T-cell (primary cell): ENCODE data around the gene CASS4. TPM values are rescaled to one million over a fixed set of nuclear protein-coding genes. Genes with fewer than 3 reads are reported as not detected.
A peak's percentile ranks its signal among the peaks of the same experiment; 100 is the strongest.

Source experiments
- ATAC-seq, 4 experiments: fragments of 200-7000 bp in 3 of 4; fragments of 150-1000 bp in 1 of 4; cut with Tn5 transposase; replicated peaks in 1 of 4; 1 replicate in 3 of 4; 2 replicates in 1 of 4; pipeline ENCODE4 v1.10.0; 2021; ENCODE audit warnings: moderate library complexity in 3 of 4, mild to moderate bottlenecking in 2 of 4, moderate number of reproducible peaks in 1 of 4
- CTCF ChIA-PET, 2 donors: fragments of 300-600 bp; sonication (Branson Sonifier 250); formaldehyde crosslinking; loops; one replicate each; lab custom pipeline; 2022; ENCODE audit warnings: antibody characterized with exemption in 2 of 2; lab: Charles Lee
- POLR2A ChIA-PET, 2 donors: fragments of 300-600 bp; sonication (Branson Sonifier 250); formaldehyde crosslinking; loops; one replicate each; lab custom pipeline; 2022; ENCODE audit warnings: antibody characterized with exemption in 2 of 2; lab: Charles Lee
- DNase-seq, 35 experiments: peaks; one replicate each; pipeline versions ENCODE4 v3.0.0 to v3.0.0-alpha.2; 2013 to 2023
- H3K27ac ChIP-seq: one replicate; pipeline ENCODE4 v1.5.1; 2013; ENCODE audit warnings: low read length
- H3K27me3 ChIP-seq, 2 experiments: replicated peaks in 1 of 2; 1 replicate in 1 of 2; 2 replicates in 1 of 2; pipeline versions ENCODE4 v1.6.1 to v1.7.0; 2013; ENCODE audit warnings: low read length in 1 of 2, mixed read lengths in 1 of 2; ENCODE audit not compliant: control insufficient read depth in 2 of 2, insufficient read depth in 2 of 2; ENCODE audit errors: extremely low read depth in 1 of 2
- H3K36me3 ChIP-seq, 2 donors: 1 replicate in 1 of 2; 2 replicates in 1 of 2; pipeline versions ENCODE4 v1.6.1 to v1.7.0; 2013; ENCODE audit warnings: low read length in 1 of 2; ENCODE audit not compliant: control insufficient read depth in 2 of 2, insufficient read depth in 1 of 2; ENCODE audit errors: extremely low read depth in 1 of 2
- H3K4me1 ChIP-seq, 2 experiments: 1 replicate in 1 of 2; 2 replicates in 1 of 2; pipeline versions ENCODE4 v1.6.1 to v1.7.0; 2013; ENCODE audit warnings: low read length in 2 of 2, mixed read lengths in 1 of 2; ENCODE audit not compliant: insufficient read depth in 2 of 2, control insufficient read depth in 1 of 2; ENCODE audit errors: extremely low read depth in 1 of 2
- H3K4me3 ChIP-seq, 2 donors: 1 replicate in 1 of 2; 2 replicates in 1 of 2; pipeline versions ENCODE4 v1.5.1 to v1.7.0; 2013; ENCODE audit warnings: mild to moderate bottlenecking in 2 of 2, low read length in 1 of 2, moderate library complexity in 1 of 2; ENCODE audit not compliant: control insufficient read depth in 1 of 2; ENCODE audit errors: extremely low read depth in 1 of 2
- H3K9me3 ChIP-seq: 2 replicates; pipeline ENCODE4 v1.7.0; 2013
- H3K27ac Mint-ChIP-seq, 2 donors: one replicate each; pipeline ENCODE4 v1.8.0; 2020 to 2021; ENCODE audit warnings: mild to moderate bottlenecking in 2 of 2, mixed read lengths in 2 of 2
- H3K27me3 Mint-ChIP-seq, 2 donors: one replicate each; pipeline ENCODE4 v1.8.0; 2021 to 2022; ENCODE audit warnings: mixed read lengths in 2 of 2
- H3K36me3 Mint-ChIP-seq: one replicate; pipeline ENCODE4 v1.8.0; 2021; ENCODE audit warnings: mixed read lengths
- H3K4me1 Mint-ChIP-seq, 3 donors: one replicate each; pipeline ENCODE4 v1.8.0; 2020 to 2022; ENCODE audit warnings: mixed read lengths in 3 of 3, mild to moderate bottlenecking in 1 of 3
- H3K4me3 Mint-ChIP-seq, 3 donors: one replicate each; pipeline ENCODE4 v1.8.0; 2020 to 2022; ENCODE audit warnings: mild to moderate bottlenecking in 3 of 3, mixed read lengths in 3 of 3, moderate library complexity in 3 of 3
- H3K9me3 Mint-ChIP-seq, 3 donors: one replicate each; pipeline ENCODE4 v1.8.0; 2020 to 2022; ENCODE audit warnings: mixed read lengths in 3 of 3
- WGBS: methylation state at CpG from one replicate; pipeline ENCODE4 v1.1.5; 2013; ENCODE audit warnings: missing lambda C conversion rate; ENCODE audit not compliant: insufficient coverage; 5-methylcytosine and 5-hydroxymethylcytosine counted together
- total RNA-seq, 35 experiments: library from RNA in 6 of 35; stranded (reverse) in 6 of 35; fragments of 120-200 nt in 1 of 35; gene quantifications; one replicate each; pipeline versions ENCODE4 v1.2.1 to v1.2.4 and lab custom pipeline; 2013 to 2026

CASS4 gene, protein sequence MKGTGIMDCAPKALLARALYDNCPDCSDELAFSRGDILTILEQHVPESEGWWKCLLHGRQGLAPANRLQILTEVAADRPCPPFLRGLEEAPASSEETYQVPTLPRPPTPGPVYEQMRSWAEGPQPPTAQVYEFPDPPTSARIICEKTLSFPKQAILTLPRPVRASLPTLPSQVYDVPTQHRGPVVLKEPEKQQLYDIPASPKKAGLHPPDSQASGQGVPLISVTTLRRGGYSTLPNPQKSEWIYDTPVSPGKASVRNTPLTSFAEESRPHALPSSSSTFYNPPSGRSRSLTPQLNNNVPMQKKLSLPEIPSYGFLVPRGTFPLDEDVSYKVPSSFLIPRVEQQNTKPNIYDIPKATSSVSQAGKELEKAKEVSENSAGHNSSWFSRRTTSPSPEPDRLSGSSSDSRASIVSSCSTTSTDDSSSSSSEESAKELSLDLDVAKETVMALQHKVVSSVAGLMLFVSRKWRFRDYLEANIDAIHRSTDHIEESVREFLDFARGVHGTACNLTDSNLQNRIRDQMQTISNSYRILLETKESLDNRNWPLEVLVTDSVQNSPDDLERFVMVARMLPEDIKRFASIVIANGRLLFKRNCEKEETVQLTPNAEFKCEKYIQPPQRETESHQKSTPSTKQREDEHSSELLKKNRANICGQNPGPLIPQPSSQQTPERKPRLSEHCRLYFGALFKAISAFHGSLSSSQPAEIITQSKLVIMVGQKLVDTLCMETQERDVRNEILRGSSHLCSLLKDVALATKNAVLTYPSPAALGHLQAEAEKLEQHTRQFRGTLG
- 10 to 100 TPM in 3 of 5 donors, 1 to 10 TPM in 2; 8.0 to 13.8 (median 11.2) TPM for total RNA-seq
- total RNA-seq (2013), result 14.6 TPM
- total RNA-seq (lab: John Stamatoyannopoulos, UW), result 3.8 to 36.4 (median 15.8) reads per million in 29 experiments

DNA sequence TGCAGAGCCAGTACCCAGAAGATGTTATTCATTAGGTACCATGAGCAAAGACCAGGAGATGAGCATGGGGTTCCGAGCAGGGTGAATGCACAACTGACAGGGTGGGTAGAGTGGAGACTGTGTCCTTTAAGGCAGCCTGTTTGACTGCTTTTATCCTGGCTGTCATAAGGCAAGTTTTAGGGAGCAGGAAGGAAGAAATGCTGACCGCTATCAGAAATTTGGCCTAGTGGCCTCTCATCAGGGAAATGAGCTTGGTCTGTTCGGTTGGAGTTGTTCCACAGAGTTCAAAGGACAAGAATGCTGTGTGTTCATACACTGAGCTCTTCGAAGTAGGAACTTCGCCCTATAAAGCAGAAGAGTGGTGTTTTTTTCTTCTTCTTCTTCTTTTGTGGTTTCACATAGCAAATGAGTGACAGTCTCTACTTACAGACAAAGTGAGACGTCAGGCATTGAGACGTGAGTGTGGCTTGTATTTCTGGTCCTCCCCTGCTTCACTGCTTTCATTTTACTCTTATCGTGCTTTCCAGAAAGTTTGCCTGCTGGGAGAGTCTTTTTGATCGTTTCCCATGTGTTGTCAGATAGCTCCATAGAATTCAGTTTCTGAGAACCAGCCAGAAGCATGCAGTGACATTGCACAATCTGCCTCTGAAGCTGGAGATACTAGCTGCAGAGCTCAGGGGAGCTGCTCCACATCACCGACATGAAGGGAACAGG lies at the start of gene CASS4:
Gene CASS4, plus strand, starts transcription at position 502 of the 714 bp plus-strand sequence. Its CDS starts 199 bp downstream, at position 701.
- H3K4me3 ChIP-seq, result peak within 1 kb of the TSS; percentile 48 to 57
- peaks cover 55 to 64% (median 59%) of the 10 kb centered on the region in 3 donors for H3K4me1 Mint-ChIP-seq
- H3K27me3 ChIP-seq, result no peaks in the 10 kb centered on the region
- peaks cover 25 to 38% of the 10 kb centered on the region in 2 experiments for H3K4me1 ChIP-seq
- 7% methylated on average over 6 of the region's 10 CpGs for WGBS
- DNase-seq (peak in 23 of 35 experiments; percentile 19 to 75 (median 34)), ATAC-seq (peak; percentile 79 to 90 (median 82))
- CTCF ChIA-PET, result interaction anchor here in 1 of 2 donors (0.6 to 2.6 kb wide), 9 partner anchors 11 to 57 kb away, joined by 3 to 11 read pairs (median 7); partner anchors contain the start of genes AURKA, CSTF1 and RTF2
- peak within 1 kb of the TSS; percentile 80 to 90 (median 88) for H3K4me3 Mint-ChIP-seq
- peak within 1 kb of the TSS; percentile 92 to 93 for H3K27ac Mint-ChIP-seq
- H3K36me3 Mint-ChIP-seq, result peaks cover 20% of the 10 kb centered on the region
- no peaks in the 10 kb centered on the region for H3K27me3 Mint-ChIP-seq
- peak within 1 kb of the TSS; percentile 87 for H3K27ac ChIP-seq
- H3K36me3 ChIP-seq, result peaks cover 0 to 19% of the 10 kb centered on the region in 2 donors
- H3K9me3 Mint-ChIP-seq, result no peaks in the 10 kb centered on the region
- POLR2A ChIA-PET, result interaction anchor here (0.5 to 2.3 kb wide), 18 partner anchors 8 to 119 kb away, joined by 3 to 16 read pairs (median 3); partner anchors contain the start of genes FAM210B (in 1 of the 2) and RTF2 (in 1 of the 2)
- H3K9me3 ChIP-seq, result no peaks in the 10 kb centered on the region

DNA sequence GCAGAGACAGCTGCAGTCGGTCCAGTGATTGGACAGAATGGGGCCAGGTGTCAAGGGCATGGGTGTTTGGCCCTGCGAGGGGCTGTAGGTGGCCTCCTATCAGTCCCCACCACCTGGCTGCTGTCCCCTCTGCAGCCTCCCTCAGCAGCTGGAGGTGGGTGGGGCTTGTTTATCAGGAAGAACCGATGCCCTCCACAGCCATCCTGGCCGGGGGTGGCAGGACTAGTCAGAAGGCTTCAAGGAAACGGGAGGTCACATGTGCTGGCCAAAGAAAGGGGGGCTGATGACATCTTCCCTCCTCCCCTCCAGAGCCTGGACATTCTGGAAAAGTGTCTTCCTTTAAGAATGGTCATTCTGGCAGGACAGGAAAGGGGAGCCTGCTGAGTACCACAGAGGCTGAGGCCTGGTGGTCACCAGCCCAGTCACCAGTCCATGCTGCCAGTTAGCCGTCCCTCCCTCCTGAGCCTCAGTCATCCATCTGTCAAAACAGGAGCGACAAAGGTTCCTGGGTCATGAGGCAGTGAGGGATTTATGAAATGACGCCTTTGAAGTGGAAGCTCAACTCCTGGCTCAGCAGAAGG lies 49.1 kb upstream of the CASS4 start:
- Mint-ChIP-seq H3K27me3 (no peaks in the 10 kb centered on the region), H3K4me1 (peaks cover 14 to 27% (median 24%) of the 10 kb centered on the region in 3 donors), H3K9me3 (no peaks in the 10 kb centered on the region), H3K4me3 (no peak overlapping the region), H3K36me3 (peaks cover 26% of the 10 kb centered on the region), H3K27ac (no peak overlapping the region)
- CTCF ChIA-PET, result interaction anchor here in 1 of 2 donors (0.6 kb wide), 1 partner anchor 54 kb away, joined by 4 read pairs; no protein-coding TSS in a partner anchor
- H3K9me3 ChIP-seq, result no peaks in the 10 kb centered on the region
- POLR2A ChIA-PET, result no interaction called here
- no CpG with 5 or more reads among the region's 8 CpGs for WGBS
- H3K27me3 ChIP-seq, result no peaks in the 10 kb centered on the region
- peaks cover 0 to 19% of the 10 kb centered on the region in 2 experiments for H3K4me1 ChIP-seq
- ATAC-seq (no peak), DNase-seq (no peak)
- peaks cover 3 to 15% of the 10 kb centered on the region in 2 donors for H3K36me3 ChIP-seq
- no peak overlapping the region for H3K4me3 ChIP-seq
- no peak overlapping the region for H3K27ac ChIP-seq

DNA sequence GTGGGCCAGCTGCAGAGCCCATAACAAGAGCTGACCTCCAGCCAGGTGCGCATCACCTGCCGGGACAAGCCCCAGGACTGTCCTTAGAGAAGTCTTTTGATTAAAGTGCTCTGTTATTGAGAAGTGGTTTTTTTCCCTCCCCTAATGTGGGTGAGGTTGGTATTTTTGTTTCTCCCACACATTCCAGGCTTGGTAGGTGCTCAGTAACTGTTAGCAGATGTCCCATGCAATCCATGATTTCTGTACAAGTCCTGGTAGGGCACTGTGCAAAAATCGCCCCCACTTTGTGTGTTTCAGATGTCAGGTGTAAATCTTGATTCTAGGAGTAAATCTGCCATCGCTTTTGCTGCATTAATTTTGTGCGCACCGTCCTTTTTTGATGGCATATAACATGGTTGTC lies 48.6 kb upstream of the CASS4 start:
- no peak overlapping the region for H3K27ac Mint-ChIP-seq
- no peaks in the 10 kb centered on the region for H3K9me3 Mint-ChIP-seq
- no peak overlapping the region for H3K4me3 Mint-ChIP-seq
- 97% methylated on average over 3 of the region's 6 CpGs for WGBS
- DNase-seq, result no peak
- peaks cover 14 to 21% (median 19%) of the 10 kb centered on the region in 3 donors for H3K4me1 Mint-ChIP-seq
- no peaks in the 10 kb centered on the region for H3K27me3 ChIP-seq
- peaks cover 30% of the 10 kb centered on the region for H3K36me3 Mint-ChIP-seq
- H3K27me3 Mint-ChIP-seq, result no peaks in the 10 kb centered on the region
- peaks cover 0 to 19% of the 10 kb centered on the region in 2 experiments for H3K4me1 ChIP-seq
- H3K27ac ChIP-seq, result no peak overlapping the region
- H3K4me3 ChIP-seq, result no peak overlapping the region
- no peaks in the 10 kb centered on the region for H3K9me3 ChIP-seq
- peaks cover 3 to 17% of the 10 kb centered on the region in 2 donors for H3K36me3 ChIP-seq
- no peak for ATAC-seq
- CTCF ChIA-PET, result no interaction called here
- POLR2A ChIA-PET, result no interaction called here

DNA sequence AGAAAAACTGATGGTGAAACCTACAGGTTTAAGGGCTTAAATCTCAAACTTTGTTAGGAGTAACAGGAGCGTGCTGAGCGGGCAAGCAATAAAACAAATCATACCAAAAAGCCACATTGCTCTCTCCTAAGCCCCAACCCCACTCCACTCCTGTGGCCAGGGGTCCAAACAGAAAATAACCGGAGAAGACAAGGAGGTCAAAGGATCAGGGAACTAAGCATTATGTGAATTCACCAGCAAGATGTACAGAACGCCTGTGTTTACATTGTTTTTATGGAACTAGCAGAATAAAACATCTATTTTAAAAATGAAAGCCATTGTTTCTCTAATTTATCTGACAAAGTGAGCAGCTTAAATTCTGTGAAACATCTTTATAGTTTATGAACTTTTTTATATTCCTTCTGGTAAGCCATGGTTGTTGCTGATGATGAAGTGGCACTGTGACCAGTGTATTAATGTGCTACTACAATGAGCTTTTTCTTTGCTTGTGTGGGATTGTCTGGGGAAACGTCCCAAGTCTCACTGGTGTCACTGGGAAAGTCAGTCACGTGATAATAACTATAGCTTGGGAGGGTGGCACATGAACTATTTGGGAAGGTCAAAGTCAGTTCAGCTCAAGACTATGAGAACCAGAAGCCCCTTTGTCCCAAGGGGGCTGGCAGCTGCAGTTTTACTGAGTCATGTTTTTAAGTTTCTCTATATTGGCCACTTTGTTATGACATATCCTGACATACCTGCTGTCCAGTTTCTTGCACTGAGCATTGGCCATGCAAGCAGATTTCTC lies 43.5 kb upstream of the CASS4 start:
- Histone ChIP-seq H3K36me3 (peaks cover 0 to 16% of the 10 kb centered on the region in 2 donors), H3K4me1 (no peaks in the 10 kb centered on the region), H3K4me3 (no peak overlapping the region), H3K9me3 (no peaks in the 10 kb centered on the region), H3K27ac (no peak overlapping the region), H3K27me3 (no peaks in the 10 kb centered on the region)
- no peak for ATAC-seq
- peaks cover 0 to 7% (median 6%) of the 10 kb centered on the region in 3 donors for H3K4me1 Mint-ChIP-seq
- ChIA-PET POLR2A (no interaction called here), CTCF (no interaction called here)
- WGBS, result 93% methylated on average over 2 of the region's 6 CpGs
- no peak overlapping the region for H3K4me3 Mint-ChIP-seq
- no peaks in the 10 kb centered on the region for H3K27me3 Mint-ChIP-seq
- no peaks in the 10 kb centered on the region for H3K9me3 Mint-ChIP-seq
- DNase-seq, result no peak
- H3K36me3 Mint-ChIP-seq, result peaks cover 45% of the 10 kb centered on the region
- H3K27ac Mint-ChIP-seq, result no peak overlapping the region

DNA sequence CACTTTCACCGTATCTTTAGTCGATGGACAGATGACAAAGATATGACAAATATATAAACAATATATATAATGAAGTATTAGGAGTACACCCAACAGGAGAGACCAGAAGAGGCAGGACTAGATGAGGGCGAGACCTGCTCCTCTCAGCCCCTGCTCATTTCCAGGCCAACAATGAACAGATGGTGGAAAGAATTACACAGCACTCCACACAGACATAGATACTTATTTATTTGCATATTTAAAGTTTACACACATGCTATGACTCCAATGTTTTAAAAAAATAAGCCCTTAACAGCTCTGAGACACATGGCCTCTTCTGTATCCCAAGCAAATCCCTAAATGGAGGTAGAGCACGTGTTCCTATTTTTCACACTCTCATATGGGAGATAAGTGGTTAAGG lies 42.9 kb upstream of the CASS4 start:
- Histone ChIP-seq H3K4me3 (no peak overlapping the region), H3K9me3 (no peaks in the 10 kb centered on the region), H3K27ac (no peak overlapping the region), H3K27me3 (no peaks in the 10 kb centered on the region), H3K36me3 (peaks cover 0 to 15% of the 10 kb centered on the region in 2 donors), H3K4me1 (no peaks in the 10 kb centered on the region)
- no CpG with 5 or more reads among the region's 4 CpGs for WGBS
- no peak for DNase-seq
- no peak for ATAC-seq
- no peak overlapping the region for H3K27ac Mint-ChIP-seq
- ChIA-PET POLR2A (no interaction called here), CTCF (no interaction called here)
- no peaks in the 10 kb centered on the region for H3K9me3 Mint-ChIP-seq
- H3K27me3 Mint-ChIP-seq, result no peaks in the 10 kb centered on the region
- peaks cover 45% of the 10 kb centered on the region for H3K36me3 Mint-ChIP-seq
- no peak overlapping the region for H3K4me3 Mint-ChIP-seq
- peaks cover 0 to 7% (median 6%) of the 10 kb centered on the region in 3 donors for H3K4me1 Mint-ChIP-seq
